Measurements from ENCODE around the gene STPG1.

DNA sequence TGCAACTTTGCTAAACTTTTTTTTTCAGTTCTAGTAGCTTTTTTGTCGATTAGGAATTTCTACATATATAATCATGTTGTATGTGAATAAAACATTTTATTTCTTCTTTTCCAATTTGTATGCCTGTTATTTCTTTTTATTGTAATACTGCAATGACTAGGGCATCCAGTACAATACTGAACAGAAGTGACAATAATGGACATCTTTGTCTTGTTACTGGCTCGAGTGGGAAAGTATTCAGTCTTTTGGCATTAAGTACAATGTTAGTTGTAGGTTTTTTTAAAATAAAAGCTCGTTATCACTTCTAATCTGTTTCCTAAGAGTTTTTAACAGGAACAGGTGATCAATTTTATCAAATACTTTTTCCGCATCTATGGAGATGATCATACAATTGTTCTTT is 9.8 kb downstream of the STPG1 start:
- TF ChIP-seq, protein P1, sequence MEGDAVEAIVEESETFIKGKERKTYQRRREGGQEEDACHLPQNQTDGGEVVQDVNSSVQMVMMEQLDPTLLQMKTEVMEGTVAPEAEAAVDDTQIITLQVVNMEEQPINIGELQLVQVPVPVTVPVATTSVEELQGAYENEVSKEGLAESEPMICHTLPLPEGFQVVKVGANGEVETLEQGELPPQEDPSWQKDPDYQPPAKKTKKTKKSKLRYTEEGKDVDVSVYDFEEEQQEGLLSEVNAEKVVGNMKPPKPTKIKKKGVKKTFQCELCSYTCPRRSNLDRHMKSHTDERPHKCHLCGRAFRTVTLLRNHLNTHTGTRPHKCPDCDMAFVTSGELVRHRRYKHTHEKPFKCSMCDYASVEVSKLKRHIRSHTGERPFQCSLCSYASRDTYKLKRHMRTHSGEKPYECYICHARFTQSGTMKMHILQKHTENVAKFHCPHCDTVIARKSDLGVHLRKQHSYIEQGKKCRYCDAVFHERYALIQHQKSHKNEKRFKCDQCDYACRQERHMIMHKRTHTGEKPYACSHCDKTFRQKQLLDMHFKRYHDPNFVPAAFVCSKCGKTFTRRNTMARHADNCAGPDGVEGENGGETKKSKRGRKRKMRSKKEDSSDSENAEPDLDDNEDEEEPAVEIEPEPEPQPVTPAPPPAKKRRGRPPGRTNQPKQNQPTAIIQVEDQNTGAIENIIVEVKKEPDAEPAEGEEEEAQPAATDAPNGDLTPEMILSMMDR (IDR thresholded peaks at IDR 0.05) = no peak
- TF ChIP-seq ZFX (IDR thresholded peaks at IDR 0.05; ENCODE audit: borderline replicate concordance) = no peak
